22Rv1 (cell line): Measurements from ENCODE around the gene DYNLT4.

Experiments
- CTCF ChIP-seq: fragments of 450-650 bp; IDR thresholded peaks from 2 replicates; pipeline ENCODE4 v1.5.1; 2017; ENCODE audit warnings: mild to moderate bottlenecking
- ZFX ChIP-seq: fragments of 450-650 bp; IDR thresholded peaks from 2 replicates; pipeline ENCODE4 v1.6.1; 2017; ENCODE audit warnings: antibody characterized with exemption, borderline replicate concordance

GRCh38 chr1:44801491-44802305, 5.5 kb downstream of the DYNLT4 start:
- TF ChIP-seq CTCF (no peak), ZFX (no peak)
